Measurements from ENCODE around the gene ANKRD36C.
"Not testable (repeated sequence)": the region's sequence is repeated elsewhere in the genome, so short reads cannot be mapped to it uniquely, and the experiment has no call there.

- not testable (repeated sequence) for TF ChIP-seq POLR2A (IDR thresholded peaks at IDR 0.05; ENCODE audit: low read depth, low read length); CTCF (conservative IDR thresholded peaks at IDR 0.05; ENCODE audit: low read depth, low read length); USF2 (IDR thresholded peaks at IDR 0.05; ENCODE audit: low read depth, low read length); MAZ (IDR thresholded peaks at IDR 0.05; ENCODE audit: borderline replicate concordance, low read depth, low read length); MAFK (IDR thresholded peaks at IDR 0.05; ENCODE audit: low read depth, low read length); RAD21 (IDR thresholded peaks at IDR 0.05; ENCODE audit: low read length); RCOR1 (IDR thresholded peaks at IDR 0.05; ENCODE audit: insufficient replicate concordance, low read length); RFX5 (IDR thresholded peaks at IDR 0.05; ENCODE audit: low read depth, low read length); BHLHE40 (IDR thresholded peaks at IDR 0.05; ENCODE audit: low read depth, low read length); CEBPB (IDR thresholded peaks at IDR 0.05; ENCODE audit: low read depth, low read length); MXI1 (IDR thresholded peaks at IDR 0.05; ENCODE audit: borderline replicate concordance, low read depth, low read length); ELK1 (IDR thresholded peaks at IDR 0.05; ENCODE audit: borderline replicate concordance, low read depth, low read length)
These were observed 51.7 kb downstream of the ANKRD36C start for GRCh38 chr2:95939947-95940346.
